CD14-positive monocyte (primary cell): Measurements from ENCODE around the gene ESRRB. TPM values are rescaled to one million over a fixed set of nuclear protein-coding genes. Genes with fewer than 3 reads are reported as not detected.

ENCODE experiments used
- DNase-seq, 3 donors: peaks; one replicate each; pipeline ENCODE4 v3.0.0-alpha.2; 2011 to 2022
- H2AFZ ChIP-seq: 2 replicates; pipeline ENCODE4 v1.6.0; 2012; ENCODE audit warnings: mild to moderate bottlenecking, low read depth, low read length, inconsistent platforms; ENCODE audit not compliant: insufficient read depth, poor library complexity, severe bottlenecking
- H3K27ac ChIP-seq, 2 donors: 1 replicate in 1 of 2; 2 replicates in 1 of 2; pipeline ENCODE4 v1.5.1; 2012 to 2013; ENCODE audit warnings: low read length in 2 of 2, control low read depth in 1 of 2, inconsistent platforms in 1 of 2, low read depth in 1 of 2, mild to moderate bottlenecking in 1 of 2
- H3K27me3 ChIP-seq, 2 donors: one replicate each; pipeline versions ENCODE4 v1.6.0 to v1.6.1; 2011 to 2013; ENCODE audit warnings: low read length in 2 of 2; ENCODE audit not compliant: control insufficient read depth in 2 of 2, insufficient read depth in 2 of 2
- H3K36me3 ChIP-seq, 2 donors: replicated peaks in 1 of 2; 1 replicate in 1 of 2; 2 replicates in 1 of 2; pipeline versions ENCODE4 v1.5.1 to v1.6.1; 2012 to 2013; ENCODE audit warnings: low read length in 2 of 2, control low read depth in 1 of 2, inconsistent platforms in 1 of 2, mild to moderate bottlenecking in 1 of 2; ENCODE audit not compliant: insufficient read depth in 2 of 2, control insufficient read depth in 1 of 2
- H3K4me1 ChIP-seq, 2 donors: 1 replicate in 1 of 2; 2 replicates in 1 of 2; pipeline versions ENCODE4 v1.5.1 to v1.6.1; 2012 to 2013; ENCODE audit warnings: low read length in 2 of 2, control low read depth in 1 of 2, inconsistent platforms in 1 of 2, mild to moderate bottlenecking in 1 of 2, moderate library complexity in 1 of 2; ENCODE audit not compliant: insufficient read depth in 2 of 2, control insufficient read depth in 1 of 2
- H3K4me2 ChIP-seq: replicated peaks from 2 replicates; pipeline ENCODE3; 2012; ENCODE audit warnings: low read length, moderate library complexity, mild to moderate bottlenecking; ENCODE audit not compliant: poor library complexity, severe bottlenecking; ENCODE audit errors: extremely low read depth
- H3K4me3 ChIP-seq, 3 experiments: fragments of 200-600 bp in 1 of 3; sonication (generic) in 1 of 3; replicated peaks in 1 of 3; 1 replicate in 2 of 3; 2 replicates in 1 of 3; pipeline ENCODE4 v1.5.1; 2011 to 2013; ENCODE audit warnings: low read length in 3 of 3, mild to moderate bottlenecking in 3 of 3, control low read depth in 2 of 3, low read depth in 2 of 3, inconsistent platforms in 1 of 3, moderate library complexity in 1 of 3
- H3K79me2 ChIP-seq: 2 replicates; pipeline ENCODE4 v1.6.0; 2012; ENCODE audit warnings: mild to moderate bottlenecking, control low read depth, inconsistent platforms, low read length, moderate library complexity; ENCODE audit not compliant: insufficient read depth
- H3K9ac ChIP-seq: 2 replicates; pipeline ENCODE4 v1.6.0; 2017; ENCODE audit warnings: low read length, mild to moderate bottlenecking; ENCODE audit not compliant: insufficient read depth, poor library complexity, severe bottlenecking
- H3K9me3 ChIP-seq, 2 donors: replicated peaks in 1 of 2; 1 replicate in 1 of 2; 2 replicates in 1 of 2; pipeline versions ENCODE4 v1.5.1 to v1.6.1; 2012 to 2013; ENCODE audit warnings: low read length in 2 of 2, control low read depth in 1 of 2; ENCODE audit not compliant: control insufficient read depth in 1 of 2, insufficient read depth in 1 of 2
- H4K20me1 ChIP-seq: 2 replicates; pipeline ENCODE4 v1.6.0; 2012; ENCODE audit warnings: mild to moderate bottlenecking, low read length, control low read depth, moderate library complexity; ENCODE audit not compliant: insufficient read depth
- H3K27ac Mint-ChIP-seq, 7 donors: one replicate each; pipeline ENCODE4 v1.8.0; 2020; ENCODE audit warnings: mild to moderate bottlenecking in 7 of 7, mixed read lengths in 7 of 7, moderate library complexity in 6 of 7, inconsistent platforms in 2 of 7
- H3K27me3 Mint-ChIP-seq, 3 donors: one replicate each; pipeline ENCODE4 v1.8.0; 2021 to 2022; ENCODE audit warnings: low read depth in 3 of 3, mild to moderate bottlenecking in 3 of 3, mixed read lengths in 3 of 3, moderate library complexity in 3 of 3, inconsistent platforms in 1 of 3
- H3K36me3 Mint-ChIP-seq, 2 donors: one replicate each; pipeline ENCODE4 v1.8.0; 2020; ENCODE audit warnings: mixed read lengths in 2 of 2, inconsistent platforms in 1 of 2, mild to moderate bottlenecking in 1 of 2
- H3K4me1 Mint-ChIP-seq: one replicate; pipeline ENCODE4 v1.8.0; 2020; ENCODE audit warnings: mild to moderate bottlenecking, mixed read lengths
- H3K4me3 Mint-ChIP-seq, 2 donors: one replicate each; pipeline ENCODE4 v1.8.0; 2020; ENCODE audit warnings: mild to moderate bottlenecking in 2 of 2, mixed read lengths in 2 of 2, moderate library complexity in 1 of 2
- H3K9me3 Mint-ChIP-seq, 7 donors: one replicate each; pipeline ENCODE4 v1.8.0; 2020 to 2022; ENCODE audit warnings: mixed read lengths in 7 of 7, mild to moderate bottlenecking in 6 of 7, moderate library complexity in 6 of 7, inconsistent platforms in 2 of 7
- CTCF ChIP-seq: fragments of 200-600 bp; IDR thresholded peaks from one replicate; pipeline ENCODE4 v1.8.0; 2022; ENCODE audit warnings: antibody characterized with exemption, mild to moderate bottlenecking
- WGBS: methylation state at CpG from one replicate; pipeline ENCODE4 v1.1.5; 2013; ENCODE audit warnings: missing lambda C conversion rate; ENCODE audit not compliant: insufficient coverage; 5-methylcytosine and 5-hydroxymethylcytosine counted together
- intact Hi-C, 2 donors: fragments of 100-400 bp; cut with micrococcal nuclease; formaldehyde crosslinking; loops; one replicate each; pipeline versions ENCODE4 v1.15.0 to v1.15.1; 2023
- polyA plus RNA-seq, 3 donors: library from polyadenylated mRNA; depleted of rRNA in 1 of 3; unstranded in 2 of 3; stranded (reverse) in 1 of 3; fragments of 300-500 nt in 2 of 3; fragments of >200 nt in 1 of 3; fragmentation: Illumina TruSeq in 2 of 3; gene quantifications; 1 replicate in 2 of 3; 2 replicates in 1 of 3; pipeline ENCODE4 v1.2.3, GENCODE V29; 2012 to 2021

ESRRB gene
- polyA plus RNA-seq, 3 donors: 0.03 TPM; not detected in 2

DNA sequence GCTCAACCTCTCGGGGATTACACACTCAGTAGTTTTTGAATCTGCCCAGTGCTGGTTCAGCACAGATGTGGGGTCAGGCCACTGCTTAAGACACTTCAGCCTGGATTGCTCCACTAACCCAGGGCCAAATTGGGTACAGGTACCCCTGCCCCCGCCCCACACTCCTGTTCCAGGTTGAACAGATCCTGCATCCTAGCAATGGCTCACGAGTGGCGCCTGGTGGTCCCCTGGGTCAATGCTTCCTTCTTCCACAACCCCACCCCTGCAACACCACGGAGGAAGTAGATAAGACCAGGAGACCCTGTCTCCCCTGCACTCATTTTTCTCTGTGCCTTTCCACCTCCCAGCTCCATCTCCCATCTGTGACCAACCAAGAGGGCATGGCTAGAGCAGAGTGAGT is 108.4 kb downstream of the ESRRB start:
- Mint-ChIP-seq H3K27me3 (peaks cover 0 to 4% (median under 1%) of the 10 kb centered on the region in 3 donors), H3K4me1 (no peaks in the 10 kb centered on the region), H3K27ac (no peak overlapping the region), H3K9me3 (no peaks in the 10 kb centered on the region), H3K4me3 (no peak overlapping the region), H3K36me3 (no peaks in the 10 kb centered on the region)
- Histone ChIP-seq H3K36me3 (no peaks in the 10 kb centered on the region), H3K9me3 (no peaks in the 10 kb centered on the region), H3K4me1 (no peaks in the 10 kb centered on the region), H3K4me2 (no peak overlapping the region), H3K27ac (no peak overlapping the region), H3K9ac (no peak overlapping the region), H4K20me1 (no peaks in the 10 kb centered on the region), H3K4me3 (no peak overlapping the region), H3K79me2 (no peaks in the 10 kb centered on the region), H3K27me3 (no peaks in the 10 kb centered on the region), H2AFZ (no peak overlapping the region)
- intact Hi-C loops: no loop called here
- no peak for DNase-seq
- 52% methylated on average over 5 of the region's 5 CpGs for WGBS
- no peak for TF ChIP-seq CTCF

GRCh38 chr14:76486251-76486743 is 110.4 kb downstream of the ESRRB start:
- TF ChIP-seq CTCF: no peak
- Histone ChIP-seq H3K79me2 (no peaks in the 10 kb centered on the region), H3K27me3 (no peaks in the 10 kb centered on the region), H3K4me1 (no peaks in the 10 kb centered on the region), H3K9ac (no peak overlapping the region), H3K27ac (no peak overlapping the region), H3K36me3 (no peaks in the 10 kb centered on the region), H3K4me3 (no peak overlapping the region), H2AFZ (no peak overlapping the region), H4K20me1 (no peaks in the 10 kb centered on the region), H3K4me2 (no peak overlapping the region), H3K9me3 (no peaks in the 10 kb centered on the region)
- H3K27ac Mint-ChIP-seq: peak overlapping the region in 1 of 7 donors; percentile 33
- no peak overlapping the region for H3K4me3 Mint-ChIP-seq
- H3K36me3 Mint-ChIP-seq: no peaks in the 10 kb centered on the region
- no peaks in the 10 kb centered on the region for H3K9me3 Mint-ChIP-seq
- DNase-seq: no peak
- 96% methylated on average over 3 of the region's 7 CpGs for WGBS
- peaks cover 0 to 8% (median 1%) of the 10 kb centered on the region in 3 donors for H3K27me3 Mint-ChIP-seq
- intact Hi-C loops: no loop called here
- H3K4me1 Mint-ChIP-seq: no peaks in the 10 kb centered on the region
